ENCODE results near the gene TCF7L2. TPM values are rescaled to one million over a fixed set of nuclear protein-coding genes. Genes with fewer than 3 reads are reported as not detected.

TCF7L2 gene
- total RNA-seq, 2 experiments from 2014 or later, result 1.3 to 8.5 TPM

- Histone ChIP-seq H3K36me3 (ENCODE audit: insufficient read depth, low read length) (no peaks in the 10 kb centered on the region), H3K4me2 (ENCODE audit: low read length) (no peak overlapping the region), H4K20me1 (ENCODE audit: insufficient read depth, low read length) (no peaks in the 10 kb centered on the region), H3K9me3 (ENCODE audit: low read length) (no peaks in the 10 kb centered on the region), H3K79me2 (ENCODE audit: insufficient read depth, low read depth, low read length) (no peaks in the 10 kb centered on the region), H2AFZ (ENCODE audit: low read length) (no peak overlapping the region), H3K9me2 (ENCODE audit: insufficient read depth, low read length) (no peaks in the 10 kb centered on the region), H3K4me3 (ENCODE audit: low read depth, low read length, poor library complexity, severe bottlenecking) (no peak overlapping the region), H3K27ac (ENCODE audit: low read depth, low read length, poor library complexity, severe bottlenecking) (no peak overlapping the region), H3K4me1 (ENCODE audit: insufficient read depth, low read length, poor library complexity, severe bottlenecking) (no peaks in the 10 kb centered on the region)
- DNase-seq (ENCODE audit: low spot score), result no peak
- intact Hi-C loops (cut with micrococcal nuclease; ENCODE audit: unreplicated experiment), result no loop called here
- ChIA-PET CTCF (ENCODE audit: unreplicated experiment) (no interaction called here), POLR2A (interaction anchor here (0.6 kb wide), 1 partner anchor 208 kb away, joined by 3 read pairs; no protein-coding TSS in a partner anchor)
- no TSS peak for BruUV-seq (replicated peaks)
- no peak for TF ChIP-seq CTCF (conservative IDR thresholded peaks at IDR 0.05; ENCODE audit: low read length)
- no peak for TF ChIP-seq EZH2phosphoT487 (IDR thresholded peaks at IDR 0.05; ENCODE audit: borderline replicate concordance, low read depth, low read length)
Observed at GRCh38 chr10:113140143-113141011, 190.3 kb downstream of the TCF7L2 start.

- DNase-seq (ENCODE audit: low spot score), result no peak
- TF ChIP-seq CTCF (conservative IDR thresholded peaks at IDR 0.05; ENCODE audit: low read length), result no peak
- TF ChIP-seq EZH2phosphoT487 (IDR thresholded peaks at IDR 0.05; ENCODE audit: borderline replicate concordance, low read depth, low read length), result no peak
- H3K4me3 ChIP-seq (ENCODE audit: low read depth, low read length, poor library complexity, severe bottlenecking), result no peak overlapping the region
- H3K9me2 ChIP-seq (ENCODE audit: insufficient read depth, low read length), result no peaks in the 10 kb centered on the region
- H3K4me1 ChIP-seq (ENCODE audit: insufficient read depth, low read length, poor library complexity, severe bottlenecking), result no peaks in the 10 kb centered on the region
- H3K36me3 ChIP-seq (ENCODE audit: insufficient read depth, low read length), result no peaks in the 10 kb centered on the region
- BruUV-seq (replicated peaks), result no TSS peak
- intact Hi-C loops (cut with micrococcal nuclease; ENCODE audit: unreplicated experiment), result no loop called here
- no peaks in the 10 kb centered on the region for H4K20me1 ChIP-seq (ENCODE audit: insufficient read depth, low read length)
- no peak overlapping the region for H2AFZ ChIP-seq (ENCODE audit: low read length)
- no peaks in the 10 kb centered on the region for H3K9me3 ChIP-seq (ENCODE audit: low read length)
- CTCF ChIA-PET (ENCODE audit: unreplicated experiment), result no interaction called here
- no peak overlapping the region for H3K27ac ChIP-seq (ENCODE audit: low read depth, low read length, poor library complexity, severe bottlenecking)
- POLR2A ChIA-PET, result no interaction called here
- H3K4me2 ChIP-seq (ENCODE audit: low read length), result no peak overlapping the region
- no peaks in the 10 kb centered on the region for H3K79me2 ChIP-seq (ENCODE audit: insufficient read depth, low read depth, low read length)
Observed at GRCh38 chr10:113142601-113143362, 192.7 kb downstream of the TCF7L2 start.
